GM10266 (cell line): ENCODE results near the gene SVIP.
A peak's percentile ranks its signal among the peaks of the same experiment; 100 is the strongest.

Source experiments
- DNase-seq: peaks from one replicate; pipeline ENCODE4 v3.0.0; 2012; ENCODE audit errors: extremely low spot score
- CTCF ChIP-seq: IDR thresholded peaks from 2 replicates; pipeline ENCODE4 v1.5.1; 2012; ENCODE audit warnings: mild to moderate bottlenecking, low read depth; ENCODE audit not compliant: control insufficient read depth, insufficient read depth; ENCODE audit errors: missing control alignments

SVIP gene

GRCh38 chr11:22779850-22780249 lies 49.8 kb downstream of the SVIP start:
- DNase-seq, result no peak
- no peak for TF ChIP-seq CTCF

GRCh38 chr11:22778642-22779041 lies 51.0 kb downstream of the SVIP start:
- TF ChIP-seq CTCF, result no peak
- no peak for DNase-seq

- TF ChIP-seq CTCF, result no peak
- DNase-seq, result no peak
Observed at GRCh38 chr11:22775248-22775647, 54.4 kb downstream of the SVIP start.

- DNase-seq, result peak; percentile 15
- no peak for TF ChIP-seq CTCF
Observed at GRCh38 chr11:22774716-22775115, 54.9 kb downstream of the SVIP start.

GRCh38 chr11:22769081-22769480 lies 60.5 kb downstream of the SVIP start:
- TF ChIP-seq CTCF, result no peak
- DNase-seq, result no peak
